ENCODE results near the gene SLC39A13. TPM values are rescaled to one million over a fixed set of nuclear protein-coding genes. Genes with fewer than 3 reads are reported as not detected.

SLC39A13 gene
- total RNA-seq, 1 experiment from 2014 or later, result 46.2 TPM

DNA sequence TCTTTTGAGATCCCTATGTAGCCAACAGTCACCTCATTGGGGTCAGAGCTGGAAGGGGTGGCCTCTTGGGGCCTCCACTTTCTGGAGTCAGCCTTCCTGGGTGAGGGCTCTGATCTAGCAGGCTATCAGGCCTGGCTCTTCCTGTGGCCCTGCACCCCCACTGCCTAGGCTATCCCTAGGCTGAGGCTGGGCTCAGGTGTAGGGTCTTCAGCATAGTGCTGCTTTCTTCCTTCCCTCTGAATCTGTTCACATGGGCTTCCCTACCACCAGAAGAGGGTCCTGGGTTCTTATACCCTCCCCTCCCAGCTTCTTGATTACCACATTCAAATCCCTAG is 29.6 kb upstream of the SLC39A13 start:
- in situ Hi-C loops (cut with HindIII; ENCODE audit: low pct_unique_long_range_greater_than_20kb, low sequenced_read_pairs), result no loop called here
- no peak for DNase-seq (ENCODE audit: low read depth)

DNA sequence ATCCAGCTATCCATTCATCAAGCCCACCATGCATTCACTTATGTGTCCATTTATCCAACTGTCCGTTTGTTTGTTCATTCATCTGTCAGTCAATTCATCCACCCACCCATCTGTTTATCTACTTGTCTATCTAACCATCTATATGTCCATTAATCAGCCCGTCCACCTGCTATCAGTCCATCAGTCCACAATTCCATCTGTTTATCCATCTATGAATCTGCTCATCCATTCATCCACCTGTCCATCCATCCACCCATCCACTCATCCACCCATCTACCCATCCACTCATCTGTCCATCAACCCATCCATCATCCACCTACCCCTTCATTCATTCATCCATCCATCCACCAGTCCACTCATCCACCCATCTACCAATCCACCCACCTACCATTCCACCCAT is 29.1 kb upstream of the SLC39A13 start:
- in situ Hi-C loops (cut with HindIII; ENCODE audit: low pct_unique_long_range_greater_than_20kb, low sequenced_read_pairs), result no loop called here
- no peak for DNase-seq (ENCODE audit: low read depth)

DNA sequence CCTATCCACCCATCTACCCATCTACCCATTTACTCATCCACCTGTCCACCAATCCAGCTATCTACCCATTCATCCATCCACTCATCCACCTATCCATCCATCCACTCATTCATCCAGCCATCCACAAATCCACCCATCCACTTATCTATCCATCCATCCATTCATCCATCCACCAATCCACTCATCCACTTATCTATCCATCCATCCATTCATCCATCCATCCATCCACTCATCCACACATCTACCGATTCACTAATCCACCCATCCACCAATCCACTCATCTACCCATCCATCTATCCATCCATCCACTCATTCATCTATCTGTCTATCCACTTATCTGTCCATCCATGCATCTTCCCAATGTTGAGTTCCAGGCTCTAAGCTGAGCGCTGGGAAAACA is 28.3 kb upstream of the SLC39A13 start:
- in situ Hi-C loops (cut with HindIII; ENCODE audit: low pct_unique_long_range_greater_than_20kb, low sequenced_read_pairs), result no loop called here
- no peak for DNase-seq (ENCODE audit: low read depth)

DNA sequence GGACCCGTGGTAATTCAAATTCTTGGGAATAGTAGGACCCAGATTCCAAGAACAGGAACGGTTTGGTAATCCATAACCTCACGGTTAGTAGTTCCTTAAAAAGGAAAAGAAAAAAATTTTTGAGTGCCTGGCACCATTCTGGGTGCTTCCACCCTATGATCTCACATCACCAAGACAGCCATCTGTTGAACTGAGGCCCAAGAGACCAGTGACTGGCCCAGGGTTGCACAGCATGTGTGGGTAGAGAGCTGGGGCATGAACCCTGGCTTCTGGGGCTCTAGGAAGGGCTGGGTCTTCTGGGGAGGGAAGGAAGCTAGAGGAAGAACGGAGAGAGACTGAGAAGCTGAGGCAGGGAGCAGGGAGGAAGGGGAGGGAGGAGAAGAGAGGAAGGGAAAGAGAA is 25.3 kb upstream of the SLC39A13 start:
- DNase-seq (ENCODE audit: low read depth), result no peak
- in situ Hi-C loops (cut with HindIII; ENCODE audit: low pct_unique_long_range_greater_than_20kb, low sequenced_read_pairs), result no loop called here

DNA sequence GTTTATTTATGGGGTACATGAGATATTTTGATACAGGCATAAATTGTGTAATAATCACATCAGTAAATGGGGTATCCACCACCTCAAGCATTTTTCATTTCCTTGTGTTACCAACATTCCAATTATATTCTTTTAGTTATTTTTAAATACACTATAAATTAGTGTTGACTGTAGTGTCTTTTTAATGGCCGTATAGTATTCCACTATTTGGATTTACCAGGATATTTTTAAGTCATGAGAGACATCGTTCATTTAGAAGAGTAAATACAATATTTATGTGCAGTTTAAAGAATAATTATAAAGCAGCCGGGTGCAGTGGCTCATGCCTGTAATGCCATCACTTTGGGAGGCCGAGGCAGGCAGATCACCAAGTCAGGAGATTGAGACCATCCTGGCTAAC is 23.9 kb upstream of the SLC39A13 start:
- DNase-seq (ENCODE audit: low read depth), result no peak
- in situ Hi-C loops (cut with HindIII; ENCODE audit: low pct_unique_long_range_greater_than_20kb, low sequenced_read_pairs), result no loop called here

DNA sequence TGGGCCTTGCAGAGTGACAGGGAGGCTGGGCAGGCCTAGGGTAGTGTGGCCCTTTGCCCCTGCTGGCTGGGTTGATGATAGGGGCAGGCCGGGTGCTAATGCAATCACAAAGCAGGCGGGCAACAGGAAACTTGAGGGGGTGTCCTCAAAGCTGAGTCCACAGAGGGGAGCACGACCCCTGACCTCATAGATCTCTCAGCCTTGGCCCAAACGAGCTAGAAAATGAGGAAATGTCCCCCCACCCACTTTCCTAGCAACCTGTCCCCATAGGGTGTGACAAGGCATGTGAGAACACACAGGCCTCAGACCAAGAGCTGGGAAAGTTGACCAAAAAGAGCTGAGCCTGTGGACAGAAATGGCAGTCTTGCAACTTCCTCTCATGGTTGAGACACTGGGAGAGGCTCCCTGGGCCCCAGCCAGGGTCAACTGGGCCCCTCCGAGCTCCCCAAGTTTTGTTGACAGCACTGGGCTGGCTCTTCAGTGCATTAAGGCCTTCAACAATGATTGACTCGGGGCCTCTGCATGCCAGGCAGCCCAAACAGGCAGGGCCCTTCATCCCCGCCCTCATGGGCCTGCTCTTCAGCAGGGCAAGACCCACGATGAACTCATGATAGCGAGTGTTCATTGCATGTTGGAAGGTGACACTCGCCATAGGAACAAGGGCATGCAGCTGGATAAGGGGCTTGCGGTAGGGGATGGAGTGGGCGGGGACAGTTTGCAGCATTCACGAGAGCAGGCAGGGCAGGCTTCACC is 20.3 kb upstream of the SLC39A13 start:
- in situ Hi-C loops (cut with HindIII; ENCODE audit: low pct_unique_long_range_greater_than_20kb, low sequenced_read_pairs), result no loop called here
- DNase-seq (ENCODE audit: low read depth), result no peak

DNA sequence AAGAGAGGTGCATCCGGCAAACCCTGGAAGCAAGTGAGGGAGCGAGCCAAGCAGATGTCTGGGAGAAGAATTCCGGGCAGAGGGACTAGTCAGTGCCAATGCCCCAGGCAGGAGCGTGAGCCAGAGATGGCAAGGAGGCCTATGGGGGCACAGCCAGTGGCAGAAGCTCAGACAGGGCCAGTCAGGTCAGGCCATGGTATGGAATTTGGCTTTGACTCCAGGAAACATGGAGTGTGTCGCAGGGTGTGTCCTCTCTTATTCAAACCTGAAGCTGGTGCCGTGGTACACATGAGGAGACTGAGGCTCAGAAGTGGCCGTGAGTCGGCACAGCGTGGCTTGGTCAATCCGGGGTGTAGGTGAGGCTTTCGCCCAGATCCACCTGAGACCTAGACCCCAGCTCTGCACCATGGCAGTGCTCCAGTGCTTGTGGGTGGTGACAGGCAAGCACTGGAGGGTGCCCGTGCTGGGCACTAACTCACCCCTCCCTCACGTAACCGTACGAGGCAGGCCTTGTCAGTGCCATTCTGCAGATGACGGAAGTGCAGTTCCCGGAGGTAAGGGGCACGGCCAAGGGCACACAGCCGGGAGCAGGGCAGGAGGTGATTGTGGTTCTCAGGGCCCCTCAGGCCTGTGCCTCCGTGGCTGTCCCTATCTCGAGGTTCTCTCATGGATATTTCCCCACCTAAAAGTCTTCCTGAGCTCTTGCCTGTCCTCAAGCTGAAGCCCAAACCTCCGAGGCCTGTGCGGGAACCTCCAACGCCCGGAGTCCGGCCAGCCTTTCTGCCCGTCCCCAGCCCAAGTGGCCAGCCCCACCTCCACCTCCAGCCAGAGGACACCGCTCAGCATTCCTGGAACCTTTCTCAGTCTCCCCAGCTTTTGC is 19.5 kb upstream of the SLC39A13 start:
- DNase-seq (ENCODE audit: low read depth), result no peak
- in situ Hi-C loops (cut with HindIII; ENCODE audit: low pct_unique_long_range_greater_than_20kb, low sequenced_read_pairs), result no loop called here

DNA sequence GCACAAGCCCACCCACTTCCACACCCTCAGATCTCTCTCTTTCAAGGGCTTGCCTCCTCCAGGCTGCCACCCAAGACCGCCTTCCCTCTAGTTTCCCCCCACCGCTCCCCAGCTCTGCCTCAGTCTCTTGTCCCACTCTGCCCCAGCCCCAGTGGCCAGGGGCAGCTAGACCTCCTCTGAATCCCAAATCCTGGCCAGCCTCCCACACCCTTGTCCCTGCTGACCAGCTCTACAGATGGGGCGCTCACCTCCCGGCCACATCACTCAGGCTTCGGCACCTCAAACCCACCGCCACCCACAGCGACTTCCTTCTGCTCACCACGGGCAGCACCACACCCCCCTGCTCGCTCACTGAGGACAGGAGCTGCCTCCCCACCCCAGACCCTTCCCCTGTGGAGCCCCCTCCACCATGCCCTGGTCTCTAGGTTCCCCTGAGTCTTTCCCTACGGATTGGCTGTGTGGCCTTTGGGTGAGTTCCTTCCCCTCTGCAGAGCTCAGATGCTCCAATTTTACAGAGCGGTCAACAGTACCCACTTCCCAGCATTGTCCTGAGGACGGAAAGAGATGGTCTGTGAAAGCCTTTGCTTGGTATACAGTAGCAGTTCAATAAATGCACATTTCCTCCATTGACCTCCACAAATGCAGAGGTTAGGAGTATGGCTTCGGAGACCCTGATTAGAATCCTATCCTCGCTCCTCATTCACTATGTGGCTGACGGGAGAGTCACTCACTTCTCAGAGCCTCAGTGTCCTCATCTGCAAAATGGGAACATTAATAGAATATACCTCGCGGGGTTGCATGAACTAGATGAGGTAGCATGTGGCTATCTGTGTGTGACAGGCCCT is 18.6 kb upstream of the SLC39A13 start:
- in situ Hi-C loops (cut with HindIII; ENCODE audit: low pct_unique_long_range_greater_than_20kb, low sequenced_read_pairs), result no loop called here
- DNase-seq (ENCODE audit: low read depth), result no peak

DNA sequence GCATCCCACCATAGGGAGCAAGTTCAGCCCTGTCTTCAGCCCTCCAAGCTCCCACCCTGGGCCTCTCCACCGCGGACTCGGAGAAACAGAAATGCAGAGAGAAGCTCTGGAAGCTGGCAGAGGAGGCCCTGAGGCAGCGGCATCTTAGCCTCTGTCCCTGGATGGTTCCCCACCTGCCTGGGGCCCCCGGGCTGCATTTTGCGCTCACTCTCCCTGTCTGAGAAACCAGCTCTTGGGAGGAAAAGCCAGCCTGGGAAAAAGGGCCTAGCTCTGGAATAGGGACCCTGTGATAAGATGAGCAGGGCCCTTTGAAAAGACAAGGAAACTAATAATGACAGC is 18.0 kb upstream of the SLC39A13 start:
- no peak for DNase-seq (ENCODE audit: low read depth)
- in situ Hi-C loops (cut with HindIII; ENCODE audit: low pct_unique_long_range_greater_than_20kb, low sequenced_read_pairs), result no loop called here

DNA sequence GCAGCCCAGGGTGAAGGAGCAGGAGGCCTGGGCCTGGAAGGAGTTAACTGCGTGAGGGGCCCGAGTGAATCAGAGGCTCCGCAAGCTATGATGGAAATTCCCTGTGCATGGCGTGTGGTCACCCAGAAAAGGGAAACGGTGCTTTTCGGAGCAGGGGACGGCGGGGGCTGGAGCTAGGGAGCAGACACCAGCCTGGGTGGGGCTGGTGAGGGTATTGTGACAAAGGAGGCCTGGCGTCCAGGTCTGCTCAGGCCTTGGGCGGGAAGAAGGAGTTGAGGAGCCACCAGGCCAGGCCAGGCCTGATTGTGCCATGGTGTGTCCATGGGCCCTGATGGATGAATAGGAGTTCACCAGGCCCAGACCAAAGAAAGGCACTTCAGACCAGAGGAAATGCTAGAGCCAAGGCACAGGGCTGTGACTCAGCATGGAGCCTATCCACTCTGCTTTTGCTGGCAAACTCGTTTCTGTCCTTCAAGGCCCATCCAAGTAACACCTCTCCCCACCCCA is 17.3 kb upstream of the SLC39A13 start:
- DNase-seq (ENCODE audit: low read depth), result no peak
- in situ Hi-C loops (cut with HindIII; ENCODE audit: low pct_unique_long_range_greater_than_20kb, low sequenced_read_pairs), result no loop called here

DNA sequence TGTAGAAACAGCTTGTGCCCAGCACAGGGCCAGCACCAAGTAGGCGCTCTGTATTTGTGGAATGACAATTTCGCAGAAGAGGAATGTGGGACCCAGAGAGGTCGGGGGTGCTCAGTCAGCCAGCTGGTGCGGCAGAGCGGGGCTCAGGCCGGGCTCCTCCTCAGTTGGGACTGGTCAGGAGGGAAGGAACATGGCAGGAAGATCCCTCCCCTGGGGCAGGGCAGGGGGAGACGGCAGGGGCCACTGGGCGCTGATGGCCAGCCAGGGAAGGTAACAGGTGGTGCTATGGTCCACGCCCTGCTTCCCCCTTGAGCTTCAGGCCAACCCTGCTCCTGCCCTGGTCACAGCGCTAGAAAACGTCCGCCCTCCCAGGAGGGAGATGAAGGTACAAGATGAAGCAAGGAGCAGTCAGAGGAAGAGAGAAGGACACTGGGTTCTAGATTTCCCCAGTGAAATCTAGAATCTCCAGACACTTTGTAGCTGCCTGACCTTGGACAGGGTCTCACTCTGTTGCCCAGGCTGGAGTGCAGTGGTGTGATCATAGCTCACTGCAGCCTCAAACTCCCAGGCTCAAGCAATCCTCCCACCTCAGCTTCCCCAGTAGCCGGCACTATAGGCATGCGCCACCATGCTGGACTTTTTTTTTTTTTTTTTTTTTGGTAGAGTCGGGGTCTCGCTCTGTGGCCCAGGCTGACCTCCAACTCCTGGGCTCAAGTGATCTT is 16.5 kb upstream of the SLC39A13 start:
- no peak for DNase-seq (ENCODE audit: low read depth)
- in situ Hi-C loops (cut with HindIII; ENCODE audit: low pct_unique_long_range_greater_than_20kb, low sequenced_read_pairs), result no loop called here

DNA sequence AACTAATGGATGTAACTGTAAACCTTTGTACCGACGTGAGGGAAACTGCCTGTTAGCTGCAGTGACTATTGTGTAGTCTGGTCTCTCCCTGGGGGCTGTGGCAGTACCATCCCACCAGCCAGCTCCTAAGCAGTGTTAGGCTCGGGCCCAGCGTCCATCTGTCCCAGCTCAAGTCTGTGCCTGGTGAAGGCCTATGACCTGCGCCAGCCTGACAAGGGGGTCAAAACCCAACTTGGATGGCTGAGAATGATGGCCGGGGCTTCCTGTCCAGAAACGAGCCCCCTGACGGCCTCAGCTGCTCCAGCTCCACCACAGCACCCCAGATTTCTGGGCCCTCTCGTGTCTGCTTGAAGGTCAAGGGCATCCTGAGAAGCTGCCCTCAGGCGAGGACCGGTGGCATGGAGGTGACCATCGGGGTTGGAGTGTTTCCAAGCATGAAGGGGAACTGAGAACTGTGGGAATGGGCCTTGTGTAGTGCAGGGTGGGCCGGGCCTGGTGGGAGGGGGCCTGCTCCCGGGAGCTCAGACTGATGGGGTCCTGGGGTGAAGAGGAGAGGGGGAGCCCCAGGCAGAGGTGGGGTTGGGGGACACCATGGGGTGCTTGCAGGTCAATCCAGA is 15.7 kb upstream of the SLC39A13 start:
- in situ Hi-C loops (cut with HindIII; ENCODE audit: low pct_unique_long_range_greater_than_20kb, low sequenced_read_pairs), result no loop called here
- DNase-seq (ENCODE audit: low read depth), result no peak

DNA sequence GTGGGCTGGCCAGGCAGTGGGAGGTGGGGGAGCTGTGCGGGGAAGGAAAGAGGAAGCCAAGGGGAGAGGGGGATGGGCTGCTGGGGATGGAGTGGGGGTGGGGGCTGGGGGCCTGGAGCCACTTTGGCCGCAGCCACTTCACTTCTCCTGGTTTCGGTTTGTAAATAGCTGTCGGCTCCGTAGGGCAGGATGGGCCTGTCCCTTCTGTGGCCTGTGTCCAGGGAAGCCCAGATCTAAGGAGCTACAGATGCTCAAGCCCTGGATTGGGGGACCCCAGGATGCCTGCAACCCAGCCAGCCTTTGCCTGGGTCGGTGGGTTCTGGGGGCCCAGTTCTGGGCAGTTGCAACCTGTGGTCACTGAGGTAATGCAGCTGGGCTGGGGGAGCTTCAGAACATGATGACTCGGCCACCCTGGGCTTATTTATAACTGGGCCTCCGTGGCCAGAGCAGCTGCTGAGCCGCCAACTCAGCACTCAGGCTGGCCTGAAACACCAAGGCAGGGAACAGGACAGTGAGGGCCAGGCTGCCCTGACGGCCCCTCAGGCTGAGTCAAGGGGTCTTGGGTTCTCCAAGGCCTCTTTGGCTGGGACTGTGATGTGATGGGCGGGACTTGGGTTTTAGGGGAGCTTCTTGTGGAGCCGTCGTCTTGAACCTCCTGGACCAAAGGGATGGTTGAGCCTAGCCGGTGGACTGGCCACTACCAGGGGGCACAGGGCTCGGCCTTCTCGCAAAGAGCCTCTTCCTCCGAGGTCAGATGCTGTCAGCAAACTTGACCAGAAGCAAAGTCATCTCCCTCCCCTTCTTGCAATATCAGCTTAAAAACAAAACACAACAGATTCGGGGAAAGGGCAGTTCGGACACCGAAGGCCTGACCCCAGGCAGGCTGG is 15.0 kb upstream of the SLC39A13 start:
- in situ Hi-C loops (cut with HindIII; ENCODE audit: low pct_unique_long_range_greater_than_20kb, low sequenced_read_pairs), result no loop called here
- no peak for DNase-seq (ENCODE audit: low read depth)

DNA sequence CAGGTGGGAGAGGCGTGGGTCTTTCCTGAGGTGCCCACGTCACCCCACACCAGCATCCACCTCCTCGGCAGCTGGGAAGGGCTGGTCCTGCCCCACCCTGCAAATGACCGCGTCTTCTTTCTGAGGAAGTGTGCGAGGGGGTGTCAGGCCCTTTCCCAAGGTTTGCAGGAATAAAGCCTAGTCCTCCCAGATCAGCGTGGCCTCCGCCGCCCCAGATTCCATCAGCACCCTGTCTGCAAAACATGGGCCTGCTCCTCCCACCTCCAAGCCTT is 14.4 kb upstream of the SLC39A13 start:
- in situ Hi-C loops (cut with HindIII; ENCODE audit: low pct_unique_long_range_greater_than_20kb, low sequenced_read_pairs), result no loop called here
- no peak for DNase-seq (ENCODE audit: low read depth)

DNA sequence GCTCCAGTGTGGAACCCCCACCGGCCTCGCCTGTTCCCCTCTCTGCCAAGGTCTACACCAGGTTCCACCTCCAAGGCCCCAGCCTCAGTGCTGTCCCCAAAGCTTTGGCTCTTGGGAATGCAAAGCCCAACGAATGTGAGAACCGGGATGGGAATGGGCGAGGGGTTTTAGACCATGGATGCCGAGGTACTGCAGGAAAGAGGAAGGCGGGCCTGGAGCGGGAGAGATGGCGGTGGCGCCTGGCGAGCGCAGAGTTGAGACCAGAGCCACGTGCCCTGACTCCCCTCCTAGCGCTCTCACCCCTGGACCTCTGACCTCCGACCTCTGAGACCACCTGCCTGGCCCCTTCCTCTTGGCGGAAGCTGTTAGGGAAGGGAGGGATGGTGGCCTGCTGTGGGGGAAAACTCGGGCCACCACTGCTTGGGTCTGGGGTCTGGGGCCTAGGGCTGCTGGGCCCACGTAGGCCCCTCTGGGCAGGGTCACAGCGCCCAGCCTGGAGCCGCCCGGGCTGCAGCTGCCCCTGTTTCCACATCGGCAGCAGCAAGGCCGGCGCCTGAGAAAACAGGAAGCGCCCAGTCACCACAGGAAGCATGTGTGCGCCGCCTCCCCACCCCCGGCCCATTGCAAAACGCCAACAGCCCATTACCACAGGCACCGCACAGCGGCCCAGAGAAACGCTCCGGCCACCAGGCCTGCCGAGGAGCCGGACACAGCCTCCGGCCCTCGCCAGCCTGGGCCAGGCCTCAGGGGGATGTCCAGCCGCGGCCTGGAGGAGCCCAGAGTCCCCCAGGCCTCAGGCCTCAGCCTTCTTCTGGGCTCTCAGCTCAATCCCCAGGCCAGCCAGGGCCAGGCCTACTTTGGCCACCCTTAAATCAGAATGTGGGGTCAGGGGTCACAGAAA is 13.8 kb upstream of the SLC39A13 start:
- no peak for DNase-seq (ENCODE audit: low read depth)

More for the DNA sequence above, 13.8 kb upstream of the SLC39A13 start:
- in situ Hi-C loops (cut with HindIII; ENCODE audit: low pct_unique_long_range_greater_than_20kb, low sequenced_read_pairs), result no loop called here

Measured in Caki2 (cell line).